Lung (tissue), 12 donors: ENCODE measurements around the gene PCMT1. TPM values are rescaled to one million over a fixed set of nuclear protein-coding genes. Genes with fewer than 3 reads are reported as not detected.
"Not testable (repeated sequence)": the region's sequence is repeated elsewhere in the genome, so short reads cannot be mapped to it uniquely, and the experiment has no call there.

Experiments used
- ATAC-seq: fragments of 200-7000 bp; cut with Tn5 transposase; one replicate; pipeline ENCODE4 v1.9.1; 2020; ENCODE audit warnings: moderate number of reproducible peaks; ENCODE audit not compliant: insufficient read depth, low FRiP score
- DNase-seq, 3 donors: peaks; one replicate each; pipeline ENCODE4 v3.0.0-alpha.2; 2013 to 2017
- H3K27ac ChIP-seq, 2 donors: one replicate each; pipeline ENCODE4 v1.5.1; 2013; ENCODE audit warnings: mild to moderate bottlenecking in 2 of 2, moderate library complexity in 2 of 2, control low read depth in 1 of 2, inconsistent platforms in 1 of 2, low read depth in 1 of 2, low read length in 1 of 2
- H3K27me3 ChIP-seq, 3 donors: one replicate each; pipeline ENCODE4 v1.5.1; 2013; ENCODE audit warnings: low read length in 2 of 3; ENCODE audit not compliant: control insufficient read depth in 3 of 3, insufficient read depth in 3 of 3
- H3K36me3 ChIP-seq, 4 donors: one replicate each; pipeline ENCODE4 v1.5.1; 2013; ENCODE audit warnings: low read length in 4 of 4, mild to moderate bottlenecking in 1 of 4, moderate library complexity in 1 of 4; ENCODE audit not compliant: control insufficient read depth in 4 of 4, insufficient read depth in 4 of 4
- H3K4me1 ChIP-seq, 5 donors: one replicate each; pipeline ENCODE4 v1.5.1; 2013; ENCODE audit warnings: low read length in 5 of 5, mild to moderate bottlenecking in 2 of 5, moderate library complexity in 1 of 5; ENCODE audit not compliant: control insufficient read depth in 5 of 5, insufficient read depth in 5 of 5
- H3K4me3 ChIP-seq: one replicate; pipeline ENCODE4 v1.5.1; 2013; ENCODE audit warnings: mild to moderate bottlenecking, control low read depth, moderate library complexity
- H3K9ac ChIP-seq, 2 donors: one replicate each; pipeline ENCODE4 v1.5.1; 2013; ENCODE audit warnings: low read length in 2 of 2, control low read depth in 1 of 2; ENCODE audit not compliant: insufficient read depth in 1 of 2
- H3K9me3 ChIP-seq, 4 donors: one replicate each; pipeline ENCODE4 v1.5.1; 2013; ENCODE audit warnings: low read length in 3 of 4, mild to moderate bottlenecking in 1 of 4, moderate library complexity in 1 of 4; ENCODE audit not compliant: control insufficient read depth in 4 of 4, insufficient read depth in 3 of 4
- WGBS, 2 donors: extraction: QIAGEN DNeasy Blood & Tissue Kit; methylation state at CpG; one replicate each; pipeline ENCODE4 v1.1.7; 2013; 5-methylcytosine and 5-hydroxymethylcytosine counted together
- polyA plus RNA-seq, 2 donors: library from polyadenylated mRNA; stranded (reverse); fragments of 200-250 nt; gene quantifications; one replicate each; pipeline ENCODE4 v1.2.1, GENCODE V29; 2013
- total RNA-seq, 2 donors: library from RNA; depleted of rRNA in 1 of 2; stranded (reverse); fragments of >200 nt in 1 of 2; gene quantifications; one replicate each; pipeline ENCODE4 v1.2.1, GENCODE V29; 2014 to 2021
- TF ChIP-seq, protein P1 (sequence below): IDR thresholded peaks from 2 replicates; pipeline ENCODE4 v1.5.1; 2012; ENCODE audit warnings: mild to moderate bottlenecking; ENCODE audit errors: control extremely low read depth, extremely low read depth
- donor health status: control.
- donor health status: control.
- donor health status: Bipolar disorder and iron deficiency.
- donor health status: healthy.
- donor health status: DM: yes; HTN: yes; CAD: no.

The PCMT1 gene
- total and polyA plus RNA-seq, 4 donors = 32.6 to 91.2 (median 61.1) TPM

DNA sequence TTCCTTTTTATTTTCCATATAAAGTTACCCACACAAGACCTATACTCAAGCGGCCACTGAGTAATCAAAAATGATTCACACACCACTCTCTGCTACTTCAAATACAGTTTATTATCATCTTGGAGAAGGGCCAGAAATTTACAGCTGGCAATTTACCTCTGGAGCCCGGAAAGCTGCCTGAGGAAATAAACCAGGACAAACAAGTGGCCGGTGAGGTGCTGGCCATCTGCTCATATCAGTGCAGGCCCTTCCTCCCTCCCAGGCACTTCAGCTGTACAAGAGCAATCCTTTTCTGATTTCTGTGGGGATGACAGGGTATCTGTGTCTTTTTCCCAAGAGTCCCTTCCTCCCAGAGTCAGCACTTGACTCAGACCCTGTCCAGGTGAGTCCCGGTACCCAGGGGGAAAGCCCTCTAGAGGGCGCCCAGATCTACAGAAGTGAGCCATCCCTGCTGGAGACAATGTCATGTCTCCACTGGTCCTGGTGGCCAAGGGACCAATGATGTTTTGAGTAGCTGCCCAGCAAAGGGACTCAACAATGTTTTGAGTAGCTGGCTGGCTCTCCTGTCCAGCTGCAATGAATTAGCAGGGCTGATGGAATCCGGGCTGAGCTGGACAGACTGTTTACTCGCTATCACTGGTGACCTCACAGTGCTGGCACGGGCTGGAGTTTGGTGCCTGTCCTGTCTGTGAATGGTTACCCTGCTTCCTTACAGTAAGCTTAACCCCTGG is 91.0 kb downstream of the PCMT1 start:
- H3K27me3 ChIP-seq = no peaks in the 10 kb centered on the region
- TF ChIP-seq, protein P1, sequence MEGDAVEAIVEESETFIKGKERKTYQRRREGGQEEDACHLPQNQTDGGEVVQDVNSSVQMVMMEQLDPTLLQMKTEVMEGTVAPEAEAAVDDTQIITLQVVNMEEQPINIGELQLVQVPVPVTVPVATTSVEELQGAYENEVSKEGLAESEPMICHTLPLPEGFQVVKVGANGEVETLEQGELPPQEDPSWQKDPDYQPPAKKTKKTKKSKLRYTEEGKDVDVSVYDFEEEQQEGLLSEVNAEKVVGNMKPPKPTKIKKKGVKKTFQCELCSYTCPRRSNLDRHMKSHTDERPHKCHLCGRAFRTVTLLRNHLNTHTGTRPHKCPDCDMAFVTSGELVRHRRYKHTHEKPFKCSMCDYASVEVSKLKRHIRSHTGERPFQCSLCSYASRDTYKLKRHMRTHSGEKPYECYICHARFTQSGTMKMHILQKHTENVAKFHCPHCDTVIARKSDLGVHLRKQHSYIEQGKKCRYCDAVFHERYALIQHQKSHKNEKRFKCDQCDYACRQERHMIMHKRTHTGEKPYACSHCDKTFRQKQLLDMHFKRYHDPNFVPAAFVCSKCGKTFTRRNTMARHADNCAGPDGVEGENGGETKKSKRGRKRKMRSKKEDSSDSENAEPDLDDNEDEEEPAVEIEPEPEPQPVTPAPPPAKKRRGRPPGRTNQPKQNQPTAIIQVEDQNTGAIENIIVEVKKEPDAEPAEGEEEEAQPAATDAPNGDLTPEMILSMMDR = peak; percentile 47
- ATAC-seq = peak; percentile 53
- H3K36me3 ChIP-seq = peaks cover 3 to 10% (median 4%) of the 10 kb centered on the region in 4 donors
- H3K9ac ChIP-seq = no peak overlapping the region
- no peak overlapping the region for H3K4me3 ChIP-seq
- H3K27ac ChIP-seq = peak overlapping the region; percentile 34 to 45
- peaks cover 0 to 8% (median 4%) of the 10 kb centered on the region in 5 donors for H3K4me1 ChIP-seq
- peak; percentile 70 to 80 (median 80) for DNase-seq
- 40 to 64% methylated on average over 8 of the region's 8 CpGs for WGBS, 2 donors
- no peaks in the 10 kb centered on the region for H3K9me3 ChIP-seq

DNA sequence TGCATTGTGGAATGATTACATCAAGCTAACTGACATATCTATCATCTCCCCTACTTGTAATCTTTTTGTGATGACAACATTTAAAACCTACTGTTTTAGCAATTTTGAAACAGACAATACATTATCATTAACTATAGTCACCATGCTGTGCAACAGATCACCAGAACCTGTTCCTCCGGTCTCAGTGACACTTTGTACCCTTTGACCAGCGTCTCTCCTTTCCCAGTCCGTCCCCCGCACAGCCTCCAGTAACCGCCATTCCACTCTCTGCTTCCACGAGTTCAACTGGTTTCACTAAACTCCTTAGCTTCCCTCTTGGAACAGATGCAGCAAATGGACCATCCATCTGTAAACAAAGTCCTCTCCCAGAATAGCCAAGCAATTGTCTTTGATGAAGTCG is 92.8 kb downstream of the PCMT1 start:
- TF ChIP-seq, protein P1 = no peak
- no peak overlapping the region for H3K27ac ChIP-seq
- no peak overlapping the region for H3K4me3 ChIP-seq
- no peaks in the 10 kb centered on the region for H3K27me3 ChIP-seq
- H3K36me3 ChIP-seq = peaks cover 0 to 5% (median 1%) of the 10 kb centered on the region in 4 donors
- WGBS, 2 donors = 91 to 93% methylated on average over 7 of the region's 7 CpGs
- ATAC-seq = no peak
- no peak for DNase-seq
- no peaks in the 10 kb centered on the region for H3K9me3 ChIP-seq
- H3K9ac ChIP-seq = no peak overlapping the region
- peaks cover 0 to 15% (median 4%) of the 10 kb centered on the region in 5 donors for H3K4me1 ChIP-seq

DNA sequence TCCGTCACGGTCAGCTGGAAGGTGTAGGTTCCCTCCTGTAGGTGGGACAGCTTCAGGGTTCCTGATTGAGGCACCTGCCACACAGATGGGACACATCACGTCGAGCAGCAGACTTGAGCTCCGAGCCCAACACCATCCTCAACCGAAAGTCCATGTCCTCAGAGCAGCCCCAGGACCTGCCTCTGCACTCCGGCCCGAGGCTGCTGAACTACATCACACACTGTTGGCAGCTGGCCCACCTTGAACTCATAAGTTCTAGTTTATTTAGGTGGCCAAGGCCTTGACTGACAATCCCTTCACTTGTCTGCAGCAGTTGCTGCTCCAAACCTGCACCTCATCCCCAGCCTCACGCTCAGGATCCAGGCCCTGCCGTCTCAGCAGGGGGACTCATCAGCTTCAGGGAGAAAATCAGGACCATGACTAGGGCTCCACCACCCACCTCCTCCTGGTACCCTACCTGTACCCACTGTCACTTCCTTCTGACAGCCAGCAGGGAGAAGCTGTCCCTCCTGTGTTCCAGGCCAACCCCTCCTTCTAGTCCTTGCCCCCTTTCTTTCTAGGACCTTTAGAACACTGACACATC is 93.6 kb downstream of the PCMT1 start:
- WGBS, 2 donors = 89 to 95% methylated on average over 10 of the region's 10 CpGs
- Histone ChIP-seq H3K9ac (no peak overlapping the region), H3K36me3 (peaks cover 0 to 3% (median 1%) of the 10 kb centered on the region in 4 donors), H3K4me3 (no peak overlapping the region), H3K27ac (no peak overlapping the region), H3K27me3 (no peaks in the 10 kb centered on the region), H3K9me3 (no peaks in the 10 kb centered on the region), H3K4me1 (peaks cover 0 to 16% (median 4%) of the 10 kb centered on the region in 5 donors)
- ATAC-seq (no peak), DNase-seq (no peak)
- TF ChIP-seq, protein P1 = no peak

DNA sequence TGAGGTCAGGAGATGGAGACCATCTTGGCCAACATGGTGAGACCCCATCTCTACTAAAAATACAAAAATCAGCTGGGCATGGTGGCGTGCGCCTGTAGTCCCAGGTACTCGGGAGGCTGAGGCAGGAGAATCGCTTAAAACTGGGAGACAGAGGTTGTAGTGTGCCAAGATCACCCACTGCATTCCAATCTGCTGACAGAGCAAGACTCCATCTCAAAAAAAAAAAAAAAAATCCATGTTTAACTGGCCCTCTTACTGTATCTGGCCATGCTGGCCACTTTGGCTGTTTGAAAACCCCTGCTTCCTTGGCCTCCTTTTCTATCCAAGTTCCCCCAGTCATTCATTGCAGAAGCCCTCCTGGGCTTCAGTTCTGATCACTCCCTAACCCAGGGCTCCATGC is 94.5 kb downstream of the PCMT1 start:
- not testable (repeated sequence) for H3K4me3 ChIP-seq, DNase-seq, ATAC-seq, H3K27me3 ChIP-seq, H3K9ac ChIP-seq, H3K36me3 ChIP-seq, H3K9me3 ChIP-seq, H3K27ac ChIP-seq
- peaks cover 0 to 16% (median 4%) of the 10 kb centered on the region in 5 donors for H3K4me1 ChIP-seq
- 89 to 94% methylated on average over 4 of the region's 4 CpGs for WGBS, 2 donors
